PC-9 (cell line): ENCODE measurements around the gene SYT7. TPM values are rescaled to one million over a fixed set of nuclear protein-coding genes. Genes with fewer than 3 reads are reported as not detected.

ENCODE experiments used
- BruUV-seq: library from RNA; stranded (reverse); fragments of 400-500 nt; replicated peaks from 2 replicates; lab custom pipeline; 2021; lab: Mats Ljungman, UMichigan
- CTCF ChIA-PET: fragments of 300-600 bp; sonication (Branson Sonifier 250); formaldehyde crosslinking; loops from one replicate; lab custom pipeline; 2022; ENCODE audit warnings: antibody characterized with exemption; lab: Charles Lee
- POLR2A ChIA-PET: fragments of 300-600 bp; sonication (Branson Sonifier 250); formaldehyde crosslinking; loops from one replicate; lab custom pipeline; 2022; ENCODE audit warnings: antibody characterized with exemption; ENCODE audit not compliant: unreplicated experiment; lab: Charles Lee
- DNase-seq, 2 experiments: peaks; one replicate each; pipeline versions ENCODE4 v3.0.0 to v3.0.0-alpha.2; 2015 to 2022; ENCODE audit warnings: mixed read lengths in 1 of 2
- H2AFZ ChIP-seq: fragments of 200-600 bp; sonication (generic); 2 replicates; pipeline ENCODE4 v1.8.1; 2017; ENCODE audit warnings: antibody characterized with exemption
- H3F3A ChIP-seq: fragments of 200-600 bp; sonication (generic); 2 replicates; pipeline ENCODE4 v1.8.1; 2017; ENCODE audit warnings: antibody characterized with exemption, mild to moderate bottlenecking, low read depth; ENCODE audit not compliant: insufficient read depth
- H3K27ac ChIP-seq: fragments of 200-600 bp; sonication (generic); 2 replicates; pipeline ENCODE4 v1.6.1; 2016; ENCODE audit warnings: mixed run types
- H3K27me3 ChIP-seq: fragments of 200-600 bp; sonication (generic); 2 replicates; pipeline ENCODE4 v1.6.1; 2016; ENCODE audit warnings: low read depth, mixed run types; ENCODE audit not compliant: insufficient read depth
- H3K36me3 ChIP-seq: fragments of 200-600 bp; sonication (generic); 2 replicates; pipeline ENCODE4 v1.6.1; 2016; ENCODE audit warnings: low read depth, mixed run types
- H3K4me1 ChIP-seq: fragments of 200-600 bp; sonication (generic); replicated peaks from 2 replicates; pipeline ENCODE4 v1.6.1; 2016; ENCODE audit warnings: mixed run types; ENCODE audit not compliant: insufficient read depth
- H3K4me2 ChIP-seq: fragments of 200-600 bp; sonication (generic); 2 replicates; pipeline ENCODE4 v1.6.1; 2017; ENCODE audit warnings: mixed run types
- H3K4me3 ChIP-seq: fragments of 200-600 bp; sonication (generic); 2 replicates; pipeline ENCODE4 v1.6.1; 2016; ENCODE audit warnings: mixed run types
- H3K79me2 ChIP-seq: fragments of 200-600 bp; sonication (generic); 2 replicates; pipeline ENCODE4 v1.6.1; 2017; ENCODE audit warnings: low read depth, mixed run types
- H3K9me2 ChIP-seq: fragments of 200-600 bp; sonication (generic); 2 replicates; pipeline ENCODE4 v1.8.1; 2017; ENCODE audit warnings: mild to moderate bottlenecking; ENCODE audit not compliant: insufficient read depth
- H3K9me3 ChIP-seq: fragments of 200-600 bp; sonication (generic); 2 replicates; pipeline ENCODE4 v1.8.1; 2016; ENCODE audit warnings: low read depth; ENCODE audit not compliant: insufficient read depth
- H4K20me1 ChIP-seq: fragments of 200-600 bp; sonication (generic); 2 replicates; pipeline ENCODE4 v1.8.1; 2017; ENCODE audit not compliant: insufficient read depth
- EZH2 ChIP-seq: fragments of 200-600 bp; sonication (generic); IDR thresholded peaks from 2 replicates; pipeline ENCODE4 v1.8.0; 2017; ENCODE audit warnings: antibody characterized with exemption, low read depth
- intact Hi-C: fragments of 100-400 bp; cut with micrococcal nuclease; formaldehyde crosslinking; loops from one replicate; pipeline ENCODE4 v1.10.0; 2022; ENCODE audit not compliant: unreplicated experiment
- total RNA-seq: library from RNA; stranded (reverse); gene quantifications from 2 replicates; pipeline ENCODE4 v1.2.3, GENCODE V29; 2021
- TF ChIP-seq, protein P1 (sequence below): fragments of 200-600 bp; sonication (generic); conservative IDR thresholded peaks from 2 replicates; pipeline ENCODE4 v1.6.1; 2017; ENCODE audit warnings: mixed run types, antibody characterized with exemption, mild to moderate bottlenecking, moderate library complexity

The SYT7 gene
- total RNA-seq, 1 experiment from 2014 or later: 4.0 TPM

DNA sequence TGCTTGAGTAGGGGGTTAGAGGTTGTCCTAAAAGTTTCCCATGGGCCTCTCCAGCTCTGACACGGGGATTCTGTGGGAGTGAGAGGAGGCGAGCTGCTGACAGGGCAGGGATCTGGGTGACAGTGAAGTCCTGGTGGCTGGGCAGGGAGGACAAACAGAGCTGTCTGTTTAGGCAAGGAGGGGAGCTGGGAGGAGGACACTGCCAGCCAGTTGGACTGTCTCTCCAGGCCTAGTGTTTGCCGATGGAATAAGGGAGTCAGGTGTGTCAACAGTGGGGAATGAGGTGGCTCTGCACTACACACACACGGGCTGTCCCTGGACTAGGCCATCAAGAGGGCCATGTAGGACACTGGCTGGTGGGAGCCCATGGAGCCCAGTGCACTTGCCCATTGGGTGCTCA lies 20.6 kb upstream of the SYT7 start:
- no peak overlapping the region for H3K4me3 ChIP-seq
- intact Hi-C loops: no loop called here
- H4K20me1 ChIP-seq: no peaks in the 10 kb centered on the region
- CTCF ChIA-PET: no interaction called here
- POLR2A ChIA-PET: no interaction called here
- TF ChIP-seq EZH2: no peak
- TF ChIP-seq, protein P1, sequence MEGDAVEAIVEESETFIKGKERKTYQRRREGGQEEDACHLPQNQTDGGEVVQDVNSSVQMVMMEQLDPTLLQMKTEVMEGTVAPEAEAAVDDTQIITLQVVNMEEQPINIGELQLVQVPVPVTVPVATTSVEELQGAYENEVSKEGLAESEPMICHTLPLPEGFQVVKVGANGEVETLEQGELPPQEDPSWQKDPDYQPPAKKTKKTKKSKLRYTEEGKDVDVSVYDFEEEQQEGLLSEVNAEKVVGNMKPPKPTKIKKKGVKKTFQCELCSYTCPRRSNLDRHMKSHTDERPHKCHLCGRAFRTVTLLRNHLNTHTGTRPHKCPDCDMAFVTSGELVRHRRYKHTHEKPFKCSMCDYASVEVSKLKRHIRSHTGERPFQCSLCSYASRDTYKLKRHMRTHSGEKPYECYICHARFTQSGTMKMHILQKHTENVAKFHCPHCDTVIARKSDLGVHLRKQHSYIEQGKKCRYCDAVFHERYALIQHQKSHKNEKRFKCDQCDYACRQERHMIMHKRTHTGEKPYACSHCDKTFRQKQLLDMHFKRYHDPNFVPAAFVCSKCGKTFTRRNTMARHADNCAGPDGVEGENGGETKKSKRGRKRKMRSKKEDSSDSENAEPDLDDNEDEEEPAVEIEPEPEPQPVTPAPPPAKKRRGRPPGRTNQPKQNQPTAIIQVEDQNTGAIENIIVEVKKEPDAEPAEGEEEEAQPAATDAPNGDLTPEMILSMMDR: no peak
- peaks cover 9% of the 10 kb centered on the region; the same call in 1 of the 2 replicates for H3F3A ChIP-seq
- H3K9me2 ChIP-seq: no peaks in the 10 kb centered on the region
- H3K4me2 ChIP-seq: no peak overlapping the region
- DNase-seq: no peak
- 0 out of 2 replicates have a peak, but pooled peaks cover 11% of the 10 kb centered on the region for H3K27me3 ChIP-seq
- no TSS peak for BruUV-seq
- no peak overlapping the region for H3K27ac ChIP-seq
- no peaks in the 10 kb centered on the region for H3K79me2 ChIP-seq
- no peaks in the 10 kb centered on the region for H3K36me3 ChIP-seq
- no peaks in the 10 kb centered on the region for H3K9me3 ChIP-seq
- H2AFZ ChIP-seq: no peak overlapping the region
- peaks cover 15% of the 10 kb centered on the region for H3K4me1 ChIP-seq

DNA sequence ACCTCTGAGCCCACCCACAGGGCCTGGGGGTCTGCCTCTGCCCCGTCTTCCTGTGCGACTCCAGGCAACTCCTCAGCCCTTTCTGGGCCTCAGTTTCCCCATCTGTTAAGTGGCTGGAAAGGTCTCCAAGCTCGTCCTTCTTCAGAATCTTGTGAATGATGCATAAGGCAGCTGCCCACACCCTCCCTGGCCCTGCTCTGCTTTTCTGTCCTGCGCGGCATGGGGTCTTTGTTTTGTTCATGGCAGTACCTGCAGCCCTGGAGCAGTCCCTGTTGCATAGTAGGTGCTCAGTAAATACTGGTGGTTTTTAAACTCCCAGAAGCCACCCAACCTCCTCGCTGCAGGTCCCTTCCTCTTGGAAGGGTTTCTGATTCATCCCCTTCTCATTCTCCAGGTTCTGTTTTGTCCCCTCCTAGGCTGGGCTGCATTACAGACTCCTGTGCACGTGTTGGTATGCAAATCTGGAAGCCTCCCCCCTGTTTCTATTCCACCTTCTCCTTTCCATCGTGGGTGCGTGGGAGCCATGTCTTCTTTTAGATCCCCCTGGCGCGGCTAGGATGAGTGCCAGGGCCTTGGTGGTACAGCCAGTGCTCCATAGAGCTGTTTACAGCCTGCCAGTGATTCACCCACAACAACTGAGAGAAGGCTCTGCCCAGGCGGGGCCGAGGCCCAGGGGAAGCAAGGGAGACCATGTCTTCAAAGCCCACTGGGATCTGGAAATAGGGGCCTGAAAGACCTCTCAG lies 19.3 kb upstream of the SYT7 start:
- TF ChIP-seq, protein P1: no peak
- TF ChIP-seq EZH2: no peak
- Histone ChIP-seq H3K4me3 (no peak overlapping the region), H3K27ac (no peak overlapping the region), H4K20me1 (no peaks in the 10 kb centered on the region), H3K9me3 (no peaks in the 10 kb centered on the region), H3K79me2 (no peaks in the 10 kb centered on the region), H3K9me2 (no peaks in the 10 kb centered on the region), H3K27me3 (0 out of 2 replicates have a peak, but pooled peaks cover 2% of the 10 kb centered on the region), H3K4me2 (no peak overlapping the region), H2AFZ (no peak overlapping the region), H3K4me1 (peaks cover 23% of the 10 kb centered on the region), H3F3A (peaks cover 9% of the 10 kb centered on the region; the same call in 1 of the 2 replicates), H3K36me3 (no peaks in the 10 kb centered on the region)
- CTCF ChIA-PET: no interaction called here
- BruUV-seq: no TSS peak
- POLR2A ChIA-PET: no interaction called here
- intact Hi-C loops: no loop called here
- no peak for DNase-seq

DNA sequence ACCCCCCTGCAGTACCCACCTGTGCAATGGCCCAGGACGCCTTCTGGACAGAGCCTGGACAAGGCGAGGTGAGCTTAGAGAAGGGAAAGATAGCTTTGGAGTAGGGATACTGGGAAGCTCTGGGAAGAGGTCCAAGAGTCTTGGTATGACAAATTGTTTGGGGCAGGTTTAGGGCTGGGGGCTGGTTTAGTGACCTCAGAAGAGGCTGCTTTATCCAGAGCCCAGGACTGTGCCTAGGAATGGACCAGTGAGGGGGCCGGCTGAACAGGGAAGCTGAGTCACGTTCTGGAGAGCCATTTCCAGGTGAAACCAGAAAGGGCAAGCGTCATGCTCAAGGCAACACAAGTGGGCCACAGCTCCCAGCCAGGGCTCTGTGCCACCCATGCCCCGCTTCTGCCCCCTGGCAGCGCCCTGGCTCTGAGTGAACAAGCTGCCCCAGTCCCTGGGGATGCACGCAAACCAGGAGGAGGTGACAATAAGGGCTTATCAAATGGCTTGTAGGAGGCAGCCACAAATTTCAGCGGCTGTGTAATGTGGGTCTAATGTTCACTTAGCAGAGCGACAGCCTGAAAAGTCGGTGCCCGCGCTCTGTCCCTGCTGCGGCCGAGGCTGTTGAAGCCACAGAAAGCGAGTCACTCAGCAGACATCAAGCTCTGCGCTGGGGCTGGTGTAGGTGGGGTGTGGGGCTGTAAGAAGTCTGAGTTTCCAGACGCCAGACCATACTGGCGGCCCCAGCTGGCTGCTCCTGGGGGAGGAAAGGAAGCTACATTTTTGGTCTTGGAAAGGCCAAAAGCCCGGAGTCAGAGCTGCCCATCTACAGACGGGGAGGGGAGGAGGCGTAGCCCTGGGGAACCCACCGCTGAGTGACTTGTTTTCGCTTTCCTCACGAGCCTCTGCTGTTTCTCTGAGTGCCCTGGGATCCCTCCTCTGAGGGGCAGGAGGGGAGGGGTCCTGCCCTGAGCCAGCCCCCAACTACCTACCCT lies 18.3 kb upstream of the SYT7 start:
- Histone ChIP-seq H3K27ac (no peak overlapping the region), H3F3A (peaks cover 9% of the 10 kb centered on the region; the same call in 1 of the 2 replicates), H4K20me1 (no peaks in the 10 kb centered on the region), H3K9me2 (no peaks in the 10 kb centered on the region), H3K4me1 (peaks cover 25% of the 10 kb centered on the region), H3K9me3 (no peaks in the 10 kb centered on the region), H2AFZ (no peak overlapping the region), H3K4me2 (no peak overlapping the region), H3K36me3 (no peaks in the 10 kb centered on the region), H3K27me3 (no peaks in the 10 kb centered on the region), H3K4me3 (no peak overlapping the region), H3K79me2 (no peaks in the 10 kb centered on the region)
- no TSS peak for BruUV-seq
- no peak for DNase-seq
- TF ChIP-seq, protein P1: no peak
- no peak for TF ChIP-seq EZH2
- ChIA-PET POLR2A (interaction anchor here (0.6 to 0.7 kb wide), 2 partner anchors 130 to 170 kb away, joined by 3 to 12 read pairs; no protein-coding TSS in a partner anchor), CTCF (no interaction called here)
- intact Hi-C loops: no loop called here
